ENCODE measurements around the gene SORD. TPM values are rescaled to one million over a fixed set of nuclear protein-coding genes. Genes with fewer than 3 reads are reported as not detected.
"Not testable (repeated sequence)": the region's sequence is repeated elsewhere in the genome, so short reads cannot be mapped to it uniquely, and the experiment has no call there.

SORD gene
- total RNA-seq, 1 experiment from 2014 or later = 27.7 TPM

DNA sequence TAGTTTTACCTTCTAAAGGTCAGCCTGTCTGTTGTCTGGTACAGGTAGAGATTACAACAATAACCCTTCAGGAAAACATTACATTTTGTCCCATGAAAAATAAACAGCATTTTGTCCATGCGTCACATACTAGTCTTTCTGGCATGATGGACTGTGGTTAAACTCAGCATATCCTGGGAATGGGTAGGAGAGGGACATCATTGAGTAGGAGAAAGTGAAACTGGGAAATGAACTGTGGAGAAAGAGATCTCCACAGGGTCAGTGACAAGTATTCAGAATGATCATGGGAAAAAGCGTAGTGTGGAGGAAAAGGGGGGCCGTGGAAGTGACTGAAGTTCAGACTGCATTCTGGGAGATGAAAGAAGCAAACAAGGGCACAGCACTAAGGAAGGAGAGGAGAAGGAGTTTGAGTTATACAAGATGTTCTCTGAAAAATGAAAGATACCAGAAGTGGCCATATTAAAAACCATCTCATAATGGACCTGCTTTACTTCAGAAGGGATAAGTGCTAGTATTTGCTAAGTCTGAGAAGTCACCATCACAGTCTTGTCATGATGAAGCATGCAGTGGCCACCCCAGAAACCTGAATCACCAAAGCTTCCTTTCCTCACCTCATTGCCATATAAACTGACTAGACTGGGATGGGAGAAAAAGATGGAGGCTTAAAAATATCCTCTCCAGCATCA is 34.7 kb upstream of the SORD start:
- H3K36me3 Mint-ChIP-seq (ENCODE audit: insufficient read depth, unreplicated experiment); POLR2A ChIA-PET; H3K4me1 Mint-ChIP-seq (ENCODE audit: insufficient read depth, unreplicated experiment); H3K4me3 Mint-ChIP-seq (ENCODE audit: unreplicated experiment); BruUV-seq (replicated peaks); CTCF ChIA-PET; intact Hi-C loops (cut with micrococcal nuclease); H3K27ac Mint-ChIP-seq (ENCODE audit: low read depth, unreplicated experiment); H3K9me3 Mint-ChIP-seq (ENCODE audit: unreplicated experiment); DNase-seq (ENCODE audit: unreplicated experiment): not testable (repeated sequence)
- H3K27me3 Mint-ChIP-seq (ENCODE audit: insufficient read depth, unreplicated experiment) = peaks cover 26% of the 10 kb centered on the region

- CTCF ChIA-PET; DNase-seq (ENCODE audit: unreplicated experiment); POLR2A ChIA-PET; H3K4me3 Mint-ChIP-seq (ENCODE audit: unreplicated experiment); BruUV-seq (replicated peaks); H3K9me3 Mint-ChIP-seq (ENCODE audit: unreplicated experiment); H3K4me1 Mint-ChIP-seq (ENCODE audit: insufficient read depth, unreplicated experiment); H3K27ac Mint-ChIP-seq (ENCODE audit: low read depth, unreplicated experiment); intact Hi-C loops (cut with micrococcal nuclease); H3K36me3 Mint-ChIP-seq (ENCODE audit: insufficient read depth, unreplicated experiment): not testable (repeated sequence)
- H3K27me3 Mint-ChIP-seq (ENCODE audit: insufficient read depth, unreplicated experiment) = peaks cover 31% of the 10 kb centered on the region
Observed at GRCh38 chr15:44988870-44989219, 34.1 kb upstream of the SORD start.

GRCh38 chr15:44997632-44998031 is 25.4 kb upstream of the SORD start:
- H3K4me3 Mint-ChIP-seq (ENCODE audit: unreplicated experiment); H3K27ac Mint-ChIP-seq (ENCODE audit: low read depth, unreplicated experiment); intact Hi-C loops (cut with micrococcal nuclease); DNase-seq (ENCODE audit: unreplicated experiment); H3K36me3 Mint-ChIP-seq (ENCODE audit: insufficient read depth, unreplicated experiment); BruUV-seq (replicated peaks); H3K9me3 Mint-ChIP-seq (ENCODE audit: unreplicated experiment); H3K4me1 Mint-ChIP-seq (ENCODE audit: insufficient read depth, unreplicated experiment); CTCF ChIA-PET: not testable (repeated sequence)
- H3K27me3 Mint-ChIP-seq (ENCODE audit: insufficient read depth, unreplicated experiment) = peaks cover 19% of the 10 kb centered on the region
- POLR2A ChIA-PET = interaction anchor here (0.6 kb wide), 1 partner anchor 284 kb away, joined by 4 read pairs; no protein-coding TSS in a partner anchor

DNA sequence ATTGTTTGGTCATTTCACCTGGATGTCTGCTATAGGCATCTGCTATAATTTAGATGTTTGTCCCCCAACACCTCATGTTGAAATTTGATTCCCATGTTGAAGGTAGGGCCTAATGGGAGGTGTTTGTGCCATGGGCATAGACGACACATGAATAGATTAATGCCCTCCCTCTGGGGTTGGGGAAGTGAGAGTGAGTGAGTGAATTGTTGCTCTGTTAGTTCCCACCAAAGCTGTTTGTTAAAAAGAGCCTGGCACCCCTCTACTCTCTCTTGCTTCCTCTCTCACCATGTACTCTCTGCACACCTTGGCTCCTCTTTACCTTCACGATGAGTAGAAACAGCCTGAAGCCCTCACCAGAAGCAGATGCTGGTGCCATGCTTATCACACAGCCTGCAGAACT is 23.9 kb upstream of the SORD start:
- TF ChIP-seq, protein P1, sequence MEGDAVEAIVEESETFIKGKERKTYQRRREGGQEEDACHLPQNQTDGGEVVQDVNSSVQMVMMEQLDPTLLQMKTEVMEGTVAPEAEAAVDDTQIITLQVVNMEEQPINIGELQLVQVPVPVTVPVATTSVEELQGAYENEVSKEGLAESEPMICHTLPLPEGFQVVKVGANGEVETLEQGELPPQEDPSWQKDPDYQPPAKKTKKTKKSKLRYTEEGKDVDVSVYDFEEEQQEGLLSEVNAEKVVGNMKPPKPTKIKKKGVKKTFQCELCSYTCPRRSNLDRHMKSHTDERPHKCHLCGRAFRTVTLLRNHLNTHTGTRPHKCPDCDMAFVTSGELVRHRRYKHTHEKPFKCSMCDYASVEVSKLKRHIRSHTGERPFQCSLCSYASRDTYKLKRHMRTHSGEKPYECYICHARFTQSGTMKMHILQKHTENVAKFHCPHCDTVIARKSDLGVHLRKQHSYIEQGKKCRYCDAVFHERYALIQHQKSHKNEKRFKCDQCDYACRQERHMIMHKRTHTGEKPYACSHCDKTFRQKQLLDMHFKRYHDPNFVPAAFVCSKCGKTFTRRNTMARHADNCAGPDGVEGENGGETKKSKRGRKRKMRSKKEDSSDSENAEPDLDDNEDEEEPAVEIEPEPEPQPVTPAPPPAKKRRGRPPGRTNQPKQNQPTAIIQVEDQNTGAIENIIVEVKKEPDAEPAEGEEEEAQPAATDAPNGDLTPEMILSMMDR (IDR thresholded peaks at IDR 0.05; ENCODE audit: unreplicated experiment) = no peak
- Mint-ChIP-seq H3K4me1 (ENCODE audit: insufficient read depth, unreplicated experiment) (no peaks in the 10 kb centered on the region), H3K36me3 (ENCODE audit: insufficient read depth, unreplicated experiment) (no peaks in the 10 kb centered on the region), H3K27me3 (ENCODE audit: insufficient read depth, unreplicated experiment) (peaks cover 4% of the 10 kb centered on the region), H3K4me3 (ENCODE audit: unreplicated experiment) (no peak overlapping the region), H3K9me3 (ENCODE audit: unreplicated experiment) (no peaks in the 10 kb centered on the region), H3K27ac (ENCODE audit: low read depth, unreplicated experiment) (no peak overlapping the region)
- no peak for DNase-seq (ENCODE audit: unreplicated experiment)
- POLR2A ChIA-PET = interaction anchor here (0.6 kb wide), 1 partner anchor 9 kb away, joined by 3 read pairs; no protein-coding TSS in a partner anchor
- CTCF ChIA-PET = no interaction called here
- BruUV-seq (replicated peaks) = no TSS peak
- intact Hi-C loops (cut with micrococcal nuclease) = no loop called here

DNA sequence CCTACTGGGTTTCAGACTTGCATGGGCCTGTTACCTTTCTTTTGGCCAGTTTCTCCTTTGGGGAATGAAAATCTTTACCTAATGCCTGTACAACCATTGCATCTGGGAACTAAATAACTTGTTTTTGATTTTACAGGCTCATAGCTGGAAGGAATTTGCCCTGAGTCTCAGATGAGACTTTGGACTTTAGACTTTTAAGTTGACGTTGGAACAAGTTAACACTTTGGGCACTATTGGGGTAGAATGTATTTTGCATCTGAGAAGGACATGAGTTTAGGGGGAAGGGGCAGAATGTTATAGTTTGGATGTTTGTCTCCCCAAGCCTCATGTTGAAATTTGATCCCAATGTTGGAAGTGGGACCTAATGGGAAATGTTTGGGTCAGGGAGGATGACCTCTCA is 21.8 kb upstream of the SORD start:
- H3K4me3 Mint-ChIP-seq (ENCODE audit: unreplicated experiment); H3K27me3 Mint-ChIP-seq (ENCODE audit: insufficient read depth, unreplicated experiment); intact Hi-C loops (cut with micrococcal nuclease); H3K9me3 Mint-ChIP-seq (ENCODE audit: unreplicated experiment); H3K27ac Mint-ChIP-seq (ENCODE audit: low read depth, unreplicated experiment); H3K36me3 Mint-ChIP-seq (ENCODE audit: insufficient read depth, unreplicated experiment); H3K4me1 Mint-ChIP-seq (ENCODE audit: insufficient read depth, unreplicated experiment); BruUV-seq (replicated peaks); DNase-seq (ENCODE audit: unreplicated experiment); CTCF ChIA-PET; POLR2A ChIA-PET: not testable (repeated sequence)

- H3K4me1 Mint-ChIP-seq (ENCODE audit: insufficient read depth, unreplicated experiment); H3K4me3 Mint-ChIP-seq (ENCODE audit: unreplicated experiment); DNase-seq (ENCODE audit: unreplicated experiment); H3K27ac Mint-ChIP-seq (ENCODE audit: low read depth, unreplicated experiment); intact Hi-C loops (cut with micrococcal nuclease); H3K27me3 Mint-ChIP-seq (ENCODE audit: insufficient read depth, unreplicated experiment); BruUV-seq (replicated peaks); H3K9me3 Mint-ChIP-seq (ENCODE audit: unreplicated experiment); H3K36me3 Mint-ChIP-seq (ENCODE audit: insufficient read depth, unreplicated experiment): not testable (repeated sequence)
- ChIA-PET CTCF (interaction anchor here (0.6 to 1.2 kb wide), 2 partner anchors 12 to 14 kb away, joined by 3 read pairs; no protein-coding TSS in a partner anchor), POLR2A (interaction anchor here (0.6 kb wide), 1 partner anchor 37 kb away, joined by 3 read pairs; no protein-coding TSS in a partner anchor)
Observed at GRCh38 chr15:45003731-45004410, 19.1 kb upstream of the SORD start.

DNA sequence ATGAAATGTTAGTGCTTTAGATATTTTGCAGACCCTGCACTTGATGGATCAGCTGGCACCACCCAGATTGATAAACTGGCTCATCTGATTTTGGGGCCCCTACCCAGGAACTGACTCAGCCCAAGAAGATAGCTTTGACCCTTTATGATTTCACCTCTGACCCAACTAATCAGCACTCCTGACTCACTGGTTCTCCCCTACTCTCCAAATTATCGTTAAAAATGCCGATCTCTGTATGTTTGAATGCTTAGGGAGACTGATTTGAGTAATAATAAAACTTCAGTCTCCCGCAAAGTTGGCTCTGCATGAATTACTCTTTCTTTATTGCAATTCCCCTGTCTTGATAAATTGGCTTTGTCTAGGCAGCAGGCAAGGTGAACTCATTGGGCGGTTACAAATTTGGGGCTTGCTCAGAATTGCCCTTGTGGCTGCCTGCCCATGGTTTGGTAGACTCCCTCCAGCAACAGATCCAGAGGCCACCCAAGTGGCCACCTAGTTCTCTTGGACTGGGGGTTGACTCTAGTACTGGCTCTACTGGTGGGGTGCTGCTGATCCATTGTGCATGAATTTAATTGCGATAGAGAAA is 18.3 kb upstream of the SORD start:
- H3K9me3 Mint-ChIP-seq (ENCODE audit: unreplicated experiment); DNase-seq (ENCODE audit: unreplicated experiment); H3K4me3 Mint-ChIP-seq (ENCODE audit: unreplicated experiment); POLR2A ChIA-PET; H3K27me3 Mint-ChIP-seq (ENCODE audit: insufficient read depth, unreplicated experiment); H3K27ac Mint-ChIP-seq (ENCODE audit: low read depth, unreplicated experiment); intact Hi-C loops (cut with micrococcal nuclease); H3K36me3 Mint-ChIP-seq (ENCODE audit: insufficient read depth, unreplicated experiment); BruUV-seq (replicated peaks); H3K4me1 Mint-ChIP-seq (ENCODE audit: insufficient read depth, unreplicated experiment): not testable (repeated sequence)
- CTCF ChIA-PET = interaction anchor here (0.6 to 1.2 kb wide), 2 partner anchors 15 to 39 kb away, joined by 3 read pairs; no protein-coding TSS in a partner anchor

Measured in MCF 10A (cell line).